ENCODE data around the gene ZBED2. TPM values are rescaled to one million over a fixed set of nuclear protein-coding genes. Genes with fewer than 3 reads are reported as not detected.

Gene ZBED2
- total and polyA plus RNA-seq, 2 donors (not counting 3 experiments of a cell fraction or from before 2014, with no cell fraction given), result not detected

GRCh38 chr3:111613294-111613693 is 18.1 kb upstream of the ZBED2 start:
- Histone ChIP-seq H3K79me2 (ENCODE audit: control insufficient read depth, insufficient read depth, low read length) (no peaks in the 10 kb centered on the region), H3K27me3 (ENCODE audit: control insufficient read depth in 2 of 2, insufficient read depth in 2 of 2, low read length in 2 of 2) (peaks cover 2 to 5% of the 10 kb centered on the region in 2 experiments), H3K4me1 (ENCODE audit: control insufficient read depth, extremely low read depth, insufficient read depth, low read length) (no peaks in the 10 kb centered on the region), H2AFZ (ENCODE audit: low read depth, low read length) (no peak overlapping the region), H3K9me1 (replicated peaks; ENCODE audit: control insufficient read depth, extremely low read depth, insufficient read depth, low read length) (no peaks in the 10 kb centered on the region), H3K9ac (replicated peaks; ENCODE audit: extremely low read depth, insufficient read depth, low read length) (no peak overlapping the region), H3K27ac (ENCODE audit: insufficient read depth, low read depth, low read length) (no peak overlapping the region), H3K4me3 (replicated peaks in 1 of 3; ENCODE audit: insufficient read depth in 1 of 3, low read depth in 1 of 3, low read length in 3 of 3) (no peak overlapping the region), H3K36me3 (ENCODE audit: control insufficient read depth in 2 of 2, extremely low read depth in 1 of 2, insufficient read depth in 2 of 2, low read length in 2 of 2) (no peaks in the 10 kb centered on the region), H3K4me2 (ENCODE audit: insufficient read depth, low read length) (no peak overlapping the region), H3K9me3 (replicated peaks; ENCODE audit: control insufficient read depth, insufficient read depth, low read length) (no peaks in the 10 kb centered on the region), H4K20me1 (replicated peaks; ENCODE audit: control insufficient read depth, extremely low read depth, insufficient read depth, low read length) (no peaks in the 10 kb centered on the region)
- BruUV-seq (replicated peaks), result no TSS peak
- dilution Hi-C loops (cut with MboI; ENCODE audit: extremely low pct_ligation_motif_present, low sequenced_read_pairs) (no loop called here), intact Hi-C loops (cut with micrococcal nuclease) (no loop called here)
- TF ChIP-seq, protein P1, sequence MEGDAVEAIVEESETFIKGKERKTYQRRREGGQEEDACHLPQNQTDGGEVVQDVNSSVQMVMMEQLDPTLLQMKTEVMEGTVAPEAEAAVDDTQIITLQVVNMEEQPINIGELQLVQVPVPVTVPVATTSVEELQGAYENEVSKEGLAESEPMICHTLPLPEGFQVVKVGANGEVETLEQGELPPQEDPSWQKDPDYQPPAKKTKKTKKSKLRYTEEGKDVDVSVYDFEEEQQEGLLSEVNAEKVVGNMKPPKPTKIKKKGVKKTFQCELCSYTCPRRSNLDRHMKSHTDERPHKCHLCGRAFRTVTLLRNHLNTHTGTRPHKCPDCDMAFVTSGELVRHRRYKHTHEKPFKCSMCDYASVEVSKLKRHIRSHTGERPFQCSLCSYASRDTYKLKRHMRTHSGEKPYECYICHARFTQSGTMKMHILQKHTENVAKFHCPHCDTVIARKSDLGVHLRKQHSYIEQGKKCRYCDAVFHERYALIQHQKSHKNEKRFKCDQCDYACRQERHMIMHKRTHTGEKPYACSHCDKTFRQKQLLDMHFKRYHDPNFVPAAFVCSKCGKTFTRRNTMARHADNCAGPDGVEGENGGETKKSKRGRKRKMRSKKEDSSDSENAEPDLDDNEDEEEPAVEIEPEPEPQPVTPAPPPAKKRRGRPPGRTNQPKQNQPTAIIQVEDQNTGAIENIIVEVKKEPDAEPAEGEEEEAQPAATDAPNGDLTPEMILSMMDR (IDR thresholded peaks at IDR 0.05; ENCODE audit: extremely low read depth in 1 of 2, insufficient read depth in 1 of 2, low read depth in 1 of 2, low read length in 2 of 2), result no peak
- no peak for TF ChIP-seq GATA2 (IDR thresholded peaks at IDR 0.05; ENCODE audit: insufficient read depth, insufficient read length, low read depth, low read length)
- TF ChIP-seq MYC (IDR thresholded peaks at IDR 0.05; ENCODE audit: low read depth, low read length), result no peak
- no peak for TF ChIP-seq EZH2 (IDR thresholded peaks at IDR 0.05; ENCODE audit: borderline replicate concordance, low read depth, low read length, severe bottlenecking)
- no peak for TF ChIP-seq MAX (IDR thresholded peaks at IDR 0.05; ENCODE audit: insufficient read depth, insufficient read length)
- no peak for TF ChIP-seq FOS (IDR thresholded peaks at IDR 0.05; ENCODE audit: borderline replicate concordance, insufficient read depth, low read length)
- no peak for TF ChIP-seq JUN (IDR thresholded peaks at IDR 0.05; ENCODE audit: borderline replicate concordance, insufficient read depth, insufficient read length, low read depth)
- TF ChIP-seq POLR2AphosphoS5 (IDR thresholded peaks at IDR 0.05; ENCODE audit: insufficient read depth, low read depth, low read length), result no peak
- TF ChIP-seq POLR2A (IDR thresholded peaks at IDR 0.05; ENCODE audit: low read depth, low read length), result no peak
- DNase-seq (ENCODE audit: low read depth, low spot score) (no peak), FAIRE-seq (no peak)
- POLR2A ChIA-PET, result no interaction called here
- CTCF ChIA-PET, result interaction anchor here (0.9 to 1.1 kb wide), 3 partner anchors 9 to 16 kb away, joined by 3 to 4 read pairs (median 3); no protein-coding TSS in a partner anchor

Measured in endothelial cell of umbilical vein (primary cell).